Measurements from ENCODE around the gene FAM200C.

DNA sequence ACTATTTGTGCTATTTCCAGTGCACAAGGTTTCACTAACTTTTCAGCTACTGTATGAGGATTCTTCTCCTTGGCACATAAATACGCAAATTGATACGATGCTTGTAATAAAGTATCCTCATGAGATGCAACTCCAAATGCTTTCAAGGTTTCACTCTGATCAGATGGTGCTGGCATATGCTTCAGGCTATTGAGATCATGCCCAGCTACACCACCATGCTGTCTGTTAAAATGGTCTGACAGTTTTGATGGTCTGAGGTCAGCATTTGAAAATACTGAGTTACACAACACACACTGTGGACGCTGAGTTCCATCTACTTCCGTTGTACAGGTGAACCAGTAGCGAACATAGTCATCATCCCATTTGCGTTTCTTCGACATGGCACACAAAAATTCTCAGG lies 4.7 kb downstream of the FAM200C start:
- TF ChIP-seq, protein P1, sequence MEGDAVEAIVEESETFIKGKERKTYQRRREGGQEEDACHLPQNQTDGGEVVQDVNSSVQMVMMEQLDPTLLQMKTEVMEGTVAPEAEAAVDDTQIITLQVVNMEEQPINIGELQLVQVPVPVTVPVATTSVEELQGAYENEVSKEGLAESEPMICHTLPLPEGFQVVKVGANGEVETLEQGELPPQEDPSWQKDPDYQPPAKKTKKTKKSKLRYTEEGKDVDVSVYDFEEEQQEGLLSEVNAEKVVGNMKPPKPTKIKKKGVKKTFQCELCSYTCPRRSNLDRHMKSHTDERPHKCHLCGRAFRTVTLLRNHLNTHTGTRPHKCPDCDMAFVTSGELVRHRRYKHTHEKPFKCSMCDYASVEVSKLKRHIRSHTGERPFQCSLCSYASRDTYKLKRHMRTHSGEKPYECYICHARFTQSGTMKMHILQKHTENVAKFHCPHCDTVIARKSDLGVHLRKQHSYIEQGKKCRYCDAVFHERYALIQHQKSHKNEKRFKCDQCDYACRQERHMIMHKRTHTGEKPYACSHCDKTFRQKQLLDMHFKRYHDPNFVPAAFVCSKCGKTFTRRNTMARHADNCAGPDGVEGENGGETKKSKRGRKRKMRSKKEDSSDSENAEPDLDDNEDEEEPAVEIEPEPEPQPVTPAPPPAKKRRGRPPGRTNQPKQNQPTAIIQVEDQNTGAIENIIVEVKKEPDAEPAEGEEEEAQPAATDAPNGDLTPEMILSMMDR (IDR thresholded peaks at IDR 0.05), result no peak
- TF ChIP-seq EP300 (IDR thresholded peaks at IDR 0.05) (no peak), POLR2A (IDR thresholded peaks at IDR 0.05) (no peak), POLR2AphosphoS5 (IDR thresholded peaks at IDR 0.05) (no peak)

Measured in sigmoid colon (tissue), 4 donors.